DND-41 (cell line): ENCODE results near the gene COMP.

Source experiments
- CTCF ChIP-seq: IDR thresholded peaks from 2 replicates; pipeline ENCODE4 v1.5.1; 2012; ENCODE audit warnings: borderline replicate concordance, low read length, moderate library complexity, mild to moderate bottlenecking; ENCODE audit not compliant: poor library complexity, severe bottlenecking; ENCODE audit errors: extremely low read depth
- EZH2 ChIP-seq: IDR thresholded peaks from 3 replicates; pipeline ENCODE4 v1.6.1; 2012; ENCODE audit warnings: borderline replicate concordance, low read depth, mild to moderate bottlenecking, moderate library complexity, low read length, inconsistent platforms; ENCODE audit not compliant: severe bottlenecking

DNA sequence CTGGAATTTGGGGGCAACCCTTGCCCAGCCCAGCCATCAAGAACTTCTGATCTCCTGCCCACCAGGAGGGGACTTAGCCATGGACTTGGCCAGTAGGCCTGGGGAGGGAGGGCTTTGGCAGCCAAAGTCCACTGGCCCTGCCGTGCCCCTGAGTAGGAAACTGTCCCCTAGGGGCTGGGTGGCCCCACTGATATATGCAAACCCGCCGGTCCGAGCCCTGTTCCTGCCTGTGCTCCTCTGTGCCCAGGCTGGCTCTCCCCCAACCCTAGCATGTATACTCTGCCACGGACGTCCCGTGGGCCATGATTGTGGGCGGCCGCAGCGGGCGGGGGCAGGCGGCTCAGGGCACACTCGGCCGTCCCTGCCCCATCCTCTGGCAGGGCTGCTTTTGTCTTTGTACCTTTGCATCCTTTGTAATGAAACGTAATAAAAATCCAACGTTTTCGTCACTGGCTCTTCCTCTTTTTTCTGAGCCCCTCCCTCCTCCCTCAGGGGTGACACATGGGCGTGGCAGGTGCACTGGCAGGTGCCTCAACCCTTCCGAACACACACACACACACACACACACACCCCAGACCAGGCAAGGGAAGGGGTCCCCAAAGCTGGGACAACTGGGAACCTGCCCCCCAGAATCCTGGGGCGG lies 9.1 kb downstream of the COMP start:
- TF ChIP-seq CTCF: no peak
- TF ChIP-seq EZH2: no peak
